Calu3 (cell line): Measurements from ENCODE around the gene SRSF2. TPM values are rescaled to one million over a fixed set of nuclear protein-coding genes. Genes with fewer than 3 reads are reported as not detected.
"Not testable (repeated sequence)": the region's sequence is repeated elsewhere in the genome, so short reads cannot be mapped to it uniquely, and the experiment has no call there.

ENCODE experiments used
- BruUV-seq: library from RNA; stranded (reverse); fragments of 400-500 nt; replicated peaks from 2 replicates; lab custom pipeline; 2021; lab: Mats Ljungman, UMichigan
- CTCF ChIA-PET: fragments of 300-600 bp; sonication (Branson Sonifier 250); formaldehyde crosslinking; loops from one replicate; lab custom pipeline; 2022; ENCODE audit warnings: antibody characterized with exemption; lab: Charles Lee
- DNase-seq: peaks from one replicate; pipeline ENCODE4 v3.0.0; 2022
- H3K27ac Mint-ChIP-seq: one replicate; pipeline ENCODE4 v1.8.0; 2022; ENCODE audit warnings: mixed read lengths; ENCODE audit not compliant: unreplicated experiment
- H3K27me3 Mint-ChIP-seq: one replicate; pipeline ENCODE4 v1.8.0; 2022; ENCODE audit warnings: mixed read lengths; ENCODE audit not compliant: unreplicated experiment
- H3K36me3 Mint-ChIP-seq: one replicate; pipeline ENCODE4 v1.8.0; 2022; ENCODE audit warnings: mild to moderate bottlenecking, moderate library complexity, mixed read lengths; ENCODE audit not compliant: insufficient read depth, unreplicated experiment
- H3K4me1 Mint-ChIP-seq: one replicate; pipeline ENCODE4 v1.8.0; 2022; ENCODE audit warnings: mild to moderate bottlenecking, low read depth, mixed read lengths; ENCODE audit not compliant: unreplicated experiment
- H3K4me3 Mint-ChIP-seq: one replicate; pipeline ENCODE4 v1.8.0; 2022; ENCODE audit warnings: mild to moderate bottlenecking, low read depth, moderate library complexity, mixed read lengths; ENCODE audit not compliant: unreplicated experiment
- H3K9me3 Mint-ChIP-seq: one replicate; pipeline ENCODE4 v1.8.0; 2022; ENCODE audit warnings: low read depth, mixed read lengths; ENCODE audit not compliant: unreplicated experiment
- CTCF ChIP-seq: fragments of 200-600 bp; IDR thresholded peaks from one replicate; pipeline ENCODE4 v1.8.0; 2022; ENCODE audit warnings: antibody characterized with exemption; ENCODE audit not compliant: unreplicated experiment
- intact Hi-C: fragments of 100-400 bp; cut with micrococcal nuclease; formaldehyde crosslinking; loops from one replicate; pipeline ENCODE4 v1.10.0; 2022; ENCODE audit not compliant: unreplicated experiment
- total RNA-seq: library from RNA; stranded (reverse); gene quantifications from 2 replicates; pipeline ENCODE4 v1.2.3, GENCODE V29; 2022

SRSF2 gene
- total RNA-seq, 1 experiment from 2014 or later: 238 TPM

GRCh38 chr17:76733618-76733957, 3.5 kb downstream of the SRSF2 start:
- intact Hi-C loops: no loop called here
- no peak for TF ChIP-seq CTCF
- Mint-ChIP-seq H3K9me3 (no peaks in the 10 kb centered on the region), H3K27ac (peak overlapping the region; percentile 97), H3K4me1 (peaks cover 24% of the 10 kb centered on the region), H3K27me3 (no peaks in the 10 kb centered on the region), H3K4me3 (peak overlapping the region; percentile 93), H3K36me3 (peaks cover 96% of the 10 kb centered on the region)
- CTCF ChIA-PET: no interaction called here
- BruUV-seq: no TSS peak
- DNase-seq: no peak

- Mint-ChIP-seq H3K27me3 (no peaks in the 10 kb centered on the region), H3K4me3 (peak overlapping the region; percentile 93), H3K4me1 (peaks cover 24% of the 10 kb centered on the region), H3K9me3 (no peaks in the 10 kb centered on the region), H3K36me3 (peaks cover 91% of the 10 kb centered on the region), H3K27ac (peak overlapping the region; percentile 97)
- BruUV-seq: no TSS peak
- intact Hi-C loops: no loop called here
- no peak for DNase-seq
- TF ChIP-seq CTCF: no peak
- CTCF ChIA-PET: no interaction called here
These were observed 4.2 kb downstream of the SRSF2 start for GRCh38 chr17:76732734-76733617.

- H3K27ac Mint-ChIP-seq, DNase-seq, H3K9me3 Mint-ChIP-seq, CTCF ChIA-PET, BruUV-seq, intact Hi-C loops, H3K27me3 Mint-ChIP-seq: not testable (repeated sequence)
- Mint-ChIP-seq H3K36me3 (peaks cover 91% of the 10 kb centered on the region), H3K4me3 (peak overlapping the region; percentile 93), H3K4me1 (peaks cover 31% of the 10 kb centered on the region)
These were observed 5.1 kb downstream of the SRSF2 start for GRCh38 chr17:76731800-76732733.

- CTCF ChIA-PET: interaction anchor here (0.7 to 1.0 kb wide), 3 partner anchors 111 to 338 kb away, joined by 3 to 4 read pairs (median 3); no protein-coding TSS in a partner anchor
- Mint-ChIP-seq H3K4me3 (peak overlapping the region; percentile 81), H3K4me1 (peaks cover 7% of the 10 kb centered on the region), H3K36me3 (peaks cover 91% of the 10 kb centered on the region), H3K27ac (peak overlapping the region; percentile 77), H3K9me3 (no peaks in the 10 kb centered on the region), H3K27me3 (no peaks in the 10 kb centered on the region)
- BruUV-seq: no TSS peak
- TF ChIP-seq CTCF: no peak
- intact Hi-C loops: no loop called here
- DNase-seq: no peak
These were observed 9.2 kb downstream of the SRSF2 start for GRCh38 chr17:76727745-76728456.
